Measurements from ENCODE around the gene KIF21B.
A peak's percentile ranks its signal among the peaks of the same experiment; 100 is the strongest.

KIF21B gene

GRCh38 chr1:200991097-200991614 lies 32.4 kb downstream of the KIF21B start:
- DNase-seq = no peak

GRCh38 chr1:200990114-200990513 lies 33.4 kb downstream of the KIF21B start:
- DNase-seq = no peak

GRCh38 chr1:200989337-200989736 lies 34.2 kb downstream of the KIF21B start:
- no peak for DNase-seq

- DNase-seq = no peak
Observed at GRCh38 chr1:200988693-200989092, 34.8 kb downstream of the KIF21B start.

GRCh38 chr1:200985481-200985880 lies 38.0 kb downstream of the KIF21B start:
- no peak for DNase-seq

- DNase-seq = no peak
Observed at GRCh38 chr1:200983035-200983561, 40.4 kb downstream of the KIF21B start.

GRCh38 chr1:200982071-200982945 lies 41.2 kb downstream of the KIF21B start:
- no peak for DNase-seq

GRCh38 chr1:200981278-200981677 lies 42.2 kb downstream of the KIF21B start:
- no peak for DNase-seq

- DNase-seq = no peak
Observed at GRCh38 chr1:200980873-200981272, 42.6 kb downstream of the KIF21B start.

GRCh38 chr1:200980452-200980772 lies 43.1 kb downstream of the KIF21B start:
- DNase-seq = no peak

- no peak for DNase-seq
Observed at GRCh38 chr1:200979574-200980451, 43.7 kb downstream of the KIF21B start.

- no peak for DNase-seq
Observed at GRCh38 chr1:200977071-200977754, 46.3 kb downstream of the KIF21B start.

- DNase-seq = no peak
Observed at GRCh38 chr1:200976634-200977033, 46.9 kb downstream of the KIF21B start.

- no peak for DNase-seq
Observed at GRCh38 chr1:200975458-200975857, 48.1 kb downstream of the KIF21B start.

GRCh38 chr1:200974711-200975110 lies 48.8 kb downstream of the KIF21B start:
- DNase-seq = no peak

GRCh38 chr1:200973937-200974657 lies 49.4 kb downstream of the KIF21B start:
- DNase-seq = no peak

- no peak for DNase-seq
Observed at GRCh38 chr1:200972985-200973742, 50.4 kb downstream of the KIF21B start.

- peak in 1 of 2 experiments; percentile 11 for DNase-seq
Observed at GRCh38 chr1:200971955-200972711, 51.4 kb downstream of the KIF21B start.

GRCh38 chr1:200971428-200971903 lies 52.0 kb downstream of the KIF21B start:
- no peak for DNase-seq

- DNase-seq = no peak
Observed at GRCh38 chr1:200970771-200971427, 52.6 kb downstream of the KIF21B start.

Measured in SW 1271 (cell line).